HG02588 (cell line): Measurements from ENCODE around the gene UPF1.

Source experiments
- ATAC-seq: cut with Tn5 transposase; IDR thresholded peaks from one replicate; pipeline ENCODE4 v1.9.1; 2021; ENCODE audit warnings: mild to moderate bottlenecking, moderate library complexity; ENCODE audit not compliant: unreplicated experiment

The UPF1 gene

DNA sequence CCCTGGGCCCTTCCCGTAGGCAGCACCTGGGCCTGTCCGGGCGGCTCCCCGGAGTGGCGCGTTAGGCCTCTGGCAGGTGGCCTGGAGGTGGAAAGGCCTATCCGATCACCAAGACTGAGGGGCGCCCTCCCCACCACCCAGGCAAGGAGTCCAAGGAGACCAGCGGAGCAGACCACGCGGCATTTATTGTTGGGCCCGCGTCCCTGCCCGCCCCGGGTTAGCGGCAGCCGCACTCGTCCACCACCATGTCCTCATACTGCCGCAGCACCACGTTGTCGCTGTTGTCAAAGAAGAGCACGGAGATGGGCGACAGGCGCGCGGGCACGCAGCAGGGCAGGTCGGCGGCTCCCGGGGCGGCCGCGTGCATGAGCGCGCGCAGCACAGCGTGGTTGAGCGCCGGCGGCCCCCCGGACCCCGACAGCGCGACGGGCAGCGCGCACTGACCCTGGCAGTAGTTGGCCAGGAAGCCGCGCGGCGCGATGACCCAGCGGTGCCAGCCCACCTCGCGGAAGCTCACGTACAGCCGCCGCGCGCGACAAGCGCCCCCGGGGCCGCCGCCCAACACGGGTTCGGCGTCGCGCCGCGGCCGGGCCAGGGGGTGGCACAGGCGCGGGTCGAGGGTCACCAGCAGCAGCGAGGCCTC lies 36.7 kb downstream of the UPF1 start:
- ATAC-seq = no peak

DNA sequence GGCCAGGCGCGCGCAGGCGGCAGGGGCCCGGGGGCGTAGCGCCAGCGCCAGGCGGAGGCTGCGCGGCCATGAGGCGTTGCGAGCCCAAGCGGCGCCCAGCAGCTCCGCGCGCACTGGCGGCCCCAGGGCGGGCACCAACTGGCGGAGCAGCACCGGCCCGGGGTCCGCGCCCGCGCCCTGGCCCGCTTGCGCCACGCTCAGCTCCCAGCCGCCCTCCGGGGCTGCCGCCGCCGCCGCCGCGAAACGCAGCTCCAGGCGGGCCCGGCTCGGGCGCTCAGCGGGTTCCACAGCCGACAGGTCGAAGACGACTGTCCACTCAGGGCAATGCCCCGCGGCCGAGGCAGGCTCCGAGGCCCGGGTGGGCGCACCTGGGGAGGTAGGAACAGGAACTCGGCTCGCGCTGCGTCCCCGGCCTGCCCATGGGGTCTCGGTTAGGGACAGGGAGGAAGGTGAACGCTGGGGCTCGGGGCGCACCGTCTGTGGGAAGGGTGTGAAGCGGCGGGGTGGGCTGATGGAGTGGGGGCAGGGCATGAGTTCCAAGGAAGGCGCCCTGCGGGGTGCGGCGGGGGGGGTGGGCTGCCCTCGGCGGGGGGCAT lies 37.4 kb downstream of the UPF1 start:
- no peak for ATAC-seq

GRCh38 chr19:18869781-18870530 lies 38.2 kb downstream of the UPF1 start:
- no peak for ATAC-seq

DNA sequence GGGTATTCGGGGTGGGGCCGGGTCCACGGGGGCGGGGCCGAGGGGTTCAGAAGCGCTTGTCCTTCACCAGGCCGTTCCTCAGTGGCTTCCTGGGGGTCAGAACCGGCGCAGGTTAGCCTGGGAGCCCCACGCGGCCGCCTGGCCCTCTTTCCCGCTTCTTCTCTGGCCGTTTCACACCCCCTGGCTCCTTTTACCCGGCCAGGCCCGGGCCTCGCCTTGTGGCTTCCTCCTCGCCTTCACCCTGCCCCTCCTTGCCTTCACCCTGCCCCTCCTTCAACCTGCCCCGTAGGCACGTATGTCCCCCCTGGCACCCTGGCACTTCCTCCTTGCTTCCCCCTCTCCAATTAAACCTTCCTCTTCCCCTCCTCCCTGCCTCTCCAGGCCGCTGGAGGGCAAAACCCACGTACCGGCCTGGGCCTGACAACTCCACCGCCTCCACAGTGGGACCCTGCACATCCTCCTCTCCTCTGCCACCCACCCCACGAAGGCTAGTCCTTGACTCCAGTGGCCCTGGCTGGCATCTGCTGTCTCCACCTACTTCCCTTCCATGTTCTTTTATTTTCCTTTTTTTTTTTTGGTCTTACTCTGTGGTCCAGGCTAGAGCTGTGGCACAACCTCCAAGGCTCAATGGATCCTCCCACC lies 38.9 kb downstream of the UPF1 start:
- no peak for ATAC-seq

DNA sequence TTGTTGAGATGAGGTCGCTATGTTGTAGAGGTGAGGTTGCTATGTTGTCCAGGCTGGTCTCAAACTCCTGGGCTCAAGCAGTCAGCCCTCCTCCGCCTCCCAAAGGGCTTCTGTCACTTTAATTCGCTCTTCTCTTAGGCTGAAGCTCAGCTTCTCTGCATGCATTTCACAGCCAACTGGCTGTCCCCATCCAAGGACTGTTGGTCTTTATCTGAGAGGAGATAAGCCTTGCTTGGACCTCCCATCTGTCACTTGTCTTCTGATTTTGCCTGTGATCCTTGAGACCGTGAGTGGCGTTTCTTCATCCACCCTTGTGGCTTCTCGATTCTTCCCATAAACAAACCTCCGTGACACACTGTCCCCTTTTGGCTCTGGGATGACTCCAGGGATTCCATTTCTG lies 39.8 kb downstream of the UPF1 start:
- no peak for ATAC-seq

DNA sequence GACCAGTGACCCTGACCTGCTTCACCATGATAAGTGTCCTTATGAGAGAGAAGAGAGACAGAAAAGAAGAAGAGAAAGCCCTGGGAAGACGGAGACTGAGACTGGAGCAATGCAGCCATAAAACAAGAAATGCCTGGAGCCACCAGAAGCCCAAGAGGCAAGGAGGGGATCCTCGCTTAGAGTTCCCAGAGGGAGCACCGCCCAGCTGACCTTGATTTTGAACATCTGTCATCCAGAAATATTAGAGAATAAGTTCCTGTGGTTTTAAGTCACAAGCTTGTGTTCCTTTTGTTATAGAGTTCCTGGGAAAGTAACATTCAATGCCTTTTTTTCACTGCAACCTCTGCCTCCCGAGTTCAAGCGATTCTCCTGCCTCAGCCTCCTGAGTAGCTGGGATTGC lies 44.0 kb downstream of the UPF1 start:
- ATAC-seq = no peak

- ATAC-seq = no peak
Observed at GRCh38 chr19:18876865-18877264, 45.1 kb downstream of the UPF1 start.

DNA sequence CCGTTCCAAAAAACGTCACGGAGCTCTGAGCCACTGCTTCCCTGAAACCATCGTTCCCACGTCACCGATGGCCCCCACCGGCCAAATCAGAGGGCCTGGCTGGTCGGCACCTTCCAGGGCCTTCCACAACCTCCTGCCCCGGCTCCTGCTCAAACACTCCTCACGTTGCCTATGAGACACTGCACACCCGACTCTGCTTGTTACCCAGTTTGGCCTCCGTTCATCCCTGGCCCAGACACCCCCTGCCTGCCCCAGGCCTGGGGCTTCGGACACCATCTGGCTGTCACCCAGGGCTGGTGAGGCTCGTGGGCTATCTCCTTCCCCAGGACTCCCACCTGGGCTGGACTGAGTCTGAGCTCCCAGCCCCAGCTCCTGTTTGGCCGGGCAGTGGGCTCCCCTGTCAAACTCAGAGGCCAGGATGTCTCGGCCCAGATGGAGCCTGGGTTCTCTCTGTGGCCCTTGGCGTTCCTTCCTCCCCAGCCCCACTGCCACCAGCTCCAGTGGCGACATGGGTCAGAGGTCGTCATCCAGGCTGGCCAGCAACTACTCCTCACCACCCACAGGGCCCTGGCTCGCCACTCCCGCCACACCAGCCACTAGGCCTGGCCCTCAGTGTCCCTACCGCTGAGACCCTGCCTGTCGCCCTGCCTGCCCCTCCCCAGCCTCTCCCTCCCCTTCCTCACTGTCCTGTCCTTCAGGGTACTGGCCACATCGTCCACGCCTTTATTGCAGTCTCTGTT lies 46.5 kb downstream of the UPF1 start:
- no peak for ATAC-seq

- ATAC-seq = no peak
Observed at GRCh38 chr19:18878858-18879578, 47.3 kb downstream of the UPF1 start.

DNA sequence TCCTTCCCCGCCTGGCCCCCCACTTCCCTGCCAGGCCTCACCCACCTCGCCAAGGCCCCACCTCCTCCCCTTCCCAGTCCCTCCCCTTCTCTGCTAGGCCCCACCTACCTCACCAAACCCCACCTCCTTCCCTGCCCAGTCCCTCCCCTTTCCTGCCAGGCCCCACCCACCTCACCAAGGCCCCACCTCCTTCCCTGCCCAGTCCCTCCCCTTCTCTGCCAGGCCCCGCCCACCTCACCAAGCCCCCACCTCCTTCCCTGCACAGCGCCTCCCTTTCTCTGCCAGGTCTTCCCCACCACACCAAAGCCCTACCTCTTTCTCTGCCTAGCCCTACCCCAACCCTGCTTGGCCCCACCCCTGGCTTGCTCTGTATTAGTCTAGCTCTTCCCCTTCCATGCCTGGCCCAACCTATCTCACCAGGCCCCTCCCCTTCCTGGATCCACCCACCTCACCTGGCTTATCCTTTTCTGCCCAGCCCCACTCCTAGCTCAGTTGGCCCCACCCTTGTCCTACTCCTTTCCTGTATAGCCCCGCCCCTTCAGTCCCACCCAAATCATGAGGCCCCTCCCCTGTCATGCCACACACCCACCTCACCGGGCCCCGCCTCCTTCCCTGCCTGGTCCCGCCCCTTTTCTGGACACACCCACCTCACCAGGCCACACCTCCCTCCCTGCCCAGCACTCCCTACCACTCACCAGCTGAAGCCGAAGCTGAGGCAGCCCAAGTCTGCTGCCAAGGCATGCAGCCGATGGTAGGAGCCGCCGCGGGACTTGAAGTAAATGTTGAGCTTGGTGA lies 48.0 kb downstream of the UPF1 start:
- no peak for ATAC-seq

DNA sequence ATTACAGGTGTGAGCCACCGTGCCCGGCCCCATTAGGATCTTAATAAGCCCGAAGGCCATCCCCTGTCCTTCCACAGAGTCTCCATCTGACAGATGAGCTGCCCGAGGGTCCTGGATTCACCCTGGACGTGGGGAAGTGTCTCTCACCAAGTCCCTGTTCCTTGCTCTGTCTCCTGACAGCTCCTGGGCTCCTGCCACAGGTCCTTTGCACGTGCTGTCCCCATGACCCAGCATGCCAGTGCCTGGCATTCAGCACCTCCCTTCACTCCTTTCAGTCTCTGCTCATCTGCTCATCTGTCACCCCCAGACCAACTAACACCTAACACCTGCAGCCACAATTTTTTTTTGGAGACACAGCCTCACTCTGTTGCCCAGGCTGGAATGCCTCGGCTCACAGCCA lies 49.7 kb downstream of the UPF1 start:
- ATAC-seq = no peak

DNA sequence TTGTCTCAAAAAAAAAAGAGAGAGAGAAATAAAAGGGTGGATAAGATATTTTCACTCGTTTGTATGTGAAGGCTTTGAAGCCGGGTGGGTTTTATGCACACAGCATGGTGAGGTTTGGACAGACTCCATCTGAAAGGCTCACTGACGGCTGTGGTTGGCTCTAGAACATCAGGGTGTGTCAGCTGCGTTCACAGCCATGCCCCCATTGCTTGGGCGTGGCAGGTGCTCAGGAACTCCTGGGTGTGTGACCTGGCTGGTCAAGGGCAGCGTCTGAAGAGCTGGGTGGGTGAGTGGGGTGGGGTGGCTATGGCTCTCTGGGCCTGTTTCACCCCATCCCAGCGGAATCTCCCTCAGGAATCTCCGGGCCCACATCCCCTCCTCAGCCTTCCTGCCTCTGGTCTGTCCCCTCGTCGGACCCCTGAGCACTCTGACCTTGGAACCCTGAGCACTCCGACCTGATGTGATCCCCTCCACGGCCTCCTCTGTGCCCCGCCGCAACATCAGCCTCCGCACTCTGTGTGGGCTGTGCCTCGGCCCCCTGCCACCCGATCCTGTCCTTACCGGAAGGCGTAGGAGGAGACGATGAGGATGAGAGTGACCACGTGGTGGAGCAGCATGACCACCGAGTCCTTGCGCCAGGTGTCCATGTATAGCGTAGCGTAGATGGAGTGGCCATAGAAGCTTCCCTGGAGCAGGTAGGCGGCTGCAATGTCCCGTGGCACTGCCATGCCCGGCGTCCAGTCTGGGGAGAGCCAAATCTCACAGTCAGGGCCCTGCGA lies 52.0 kb downstream of the UPF1 start:
- no peak for ATAC-seq

GRCh38 chr19:18886972-18887371 lies 55.2 kb downstream of the UPF1 start:
- no peak for ATAC-seq

GRCh38 chr19:18889949-18890745 lies 58.4 kb downstream of the UPF1 start:
- ATAC-seq = no peak

DNA sequence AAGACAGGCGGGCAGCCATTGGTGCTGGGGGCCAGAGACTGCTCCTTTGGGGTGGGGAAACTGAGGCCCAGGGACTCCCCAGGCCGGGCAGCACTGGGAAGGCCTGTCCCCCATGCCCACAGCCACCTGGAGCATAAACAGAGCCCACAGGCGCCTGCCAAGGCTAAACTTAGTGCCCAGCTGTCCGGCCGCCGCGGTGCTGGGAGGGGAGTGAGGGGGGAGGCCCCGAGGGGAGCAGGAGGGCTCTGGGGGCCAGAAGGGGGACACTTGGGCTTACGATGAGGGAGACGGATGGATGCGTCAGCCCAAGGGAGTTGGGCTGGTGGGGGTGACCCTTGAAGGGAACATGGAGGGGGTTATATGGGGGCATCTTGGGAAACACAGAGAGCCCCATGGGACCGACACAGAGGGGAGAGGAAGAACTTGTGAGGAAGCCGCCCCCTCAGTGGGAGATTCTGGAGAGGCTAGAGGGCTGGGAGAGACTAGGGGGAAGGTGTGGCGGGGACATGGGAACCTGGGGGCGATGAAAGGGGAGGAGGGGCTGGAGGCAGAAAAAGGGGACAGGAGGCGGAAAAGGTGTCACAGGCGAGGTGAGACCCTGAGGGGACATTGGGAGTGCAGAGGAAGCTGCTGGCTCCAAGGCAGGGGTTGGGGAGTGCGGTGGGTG lies 62.0 kb downstream of the UPF1 start:
- no peak for ATAC-seq

DNA sequence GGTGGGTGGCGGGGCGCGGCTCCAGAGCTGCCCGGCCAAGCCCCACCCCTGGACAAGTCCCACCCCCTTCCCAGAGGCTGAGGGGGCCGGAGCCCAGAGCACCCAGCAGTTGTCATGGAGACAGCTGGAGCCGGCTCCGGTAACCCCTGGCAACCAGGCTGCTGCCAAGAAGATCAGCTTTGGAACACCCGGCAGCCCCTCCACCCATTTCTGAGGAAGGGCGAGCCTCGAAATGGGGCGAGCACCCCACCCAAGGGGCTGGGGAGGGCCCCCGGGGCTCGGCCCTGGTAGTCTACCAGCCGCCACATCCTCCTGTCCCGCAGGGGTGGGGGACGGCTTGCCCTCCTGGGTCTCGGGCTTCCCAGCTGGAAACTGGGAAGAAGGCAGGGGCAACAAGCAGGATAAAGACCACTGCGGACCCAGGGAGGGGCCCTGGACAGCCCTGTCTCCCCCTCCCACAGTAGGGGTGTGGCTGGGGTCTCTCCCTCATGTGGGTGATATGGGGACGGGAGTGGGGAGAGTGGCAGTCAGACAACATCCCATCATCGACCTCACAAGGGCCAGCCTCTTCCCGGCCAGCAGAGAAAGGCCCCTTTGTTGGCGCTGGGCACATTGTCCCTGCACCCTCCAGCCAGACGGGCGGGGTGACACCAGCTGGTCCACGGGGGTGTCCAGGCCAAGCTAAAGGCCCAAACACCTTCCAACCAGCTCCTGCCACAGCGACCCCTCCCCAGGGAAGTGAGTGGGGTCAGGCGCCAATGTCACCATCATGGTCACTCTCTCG lies 62.7 kb downstream of the UPF1 start:
- ATAC-seq = no peak
